Kidney (tissue), 14 donors: ENCODE measurements around the gene ASS1. TPM values are rescaled to one million over a fixed set of nuclear protein-coding genes. Genes with fewer than 3 reads are reported as not detected.

Experiments
- DNase-seq, 5 donors: peaks; one replicate each; pipeline ENCODE4 v3.0.0-alpha.2; 2013 to 2020
- FAIRE-seq: peaks from 2 replicates; lab custom pipeline; 2012; peaks lifted over from hg19 to GRCh38; lab: Jason Lieb, UNC
- H3K27ac ChIP-seq, 2 donors: one replicate each; pipeline ENCODE4 v1.7.0; 2013; ENCODE audit warnings: low read depth in 2 of 2, low read length in 2 of 2, inconsistent platforms in 1 of 2
- H3K27me3 ChIP-seq: one replicate; pipeline ENCODE4 v1.7.1; 2013; ENCODE audit warnings: low read length, inconsistent platforms; ENCODE audit not compliant: control insufficient read depth, insufficient read depth
- H3K36me3 ChIP-seq, 3 donors: one replicate each; pipeline versions ENCODE4 v1.7.0 to v1.7.1; 2013; ENCODE audit warnings: low read length in 3 of 3, control low read depth in 1 of 3, inconsistent platforms in 1 of 3; ENCODE audit not compliant: insufficient read depth in 3 of 3, control insufficient read depth in 2 of 3
- H3K4me1 ChIP-seq, 3 donors: one replicate each; pipeline versions ENCODE4 v1.7.0 to v1.7.1; 2013; ENCODE audit warnings: low read length in 3 of 3, inconsistent platforms in 1 of 3, low read depth in 1 of 3; ENCODE audit not compliant: control insufficient read depth in 2 of 3, insufficient read depth in 2 of 3
- H3K4me3 ChIP-seq, 3 donors: one replicate each; pipeline versions ENCODE4 v1.7.0 to v1.8.1; 2013; ENCODE audit warnings: low read length in 3 of 3, control low read depth in 1 of 3, inconsistent platforms in 1 of 3
- H3K9ac ChIP-seq, 3 donors: one replicate each; pipeline versions ENCODE4 v1.7.0 to v1.7.1; 2013; ENCODE audit warnings: low read length in 3 of 3, control low read depth in 1 of 3, inconsistent platforms in 1 of 3
- H3K9me3 ChIP-seq, 3 donors: one replicate each; pipeline versions ENCODE4 v1.7.0 to v1.7.1; 2013; ENCODE audit warnings: low read length in 3 of 3, control low read depth in 1 of 3, inconsistent platforms in 1 of 3; ENCODE audit not compliant: control insufficient read depth in 2 of 3, insufficient read depth in 1 of 3
- CTCF ChIP-seq: IDR thresholded peaks from 3 replicates; pipeline ENCODE4 v1.5.1; 2012; ENCODE audit warnings: mild to moderate bottlenecking, moderate library complexity, borderline replicate concordance; ENCODE audit not compliant: insufficient read depth; ENCODE audit errors: extremely low read depth
- intact Hi-C: fragments of 100-400 bp; cut with DNase I; formaldehyde crosslinking; loops from one replicate; pipeline ENCODE4 v1.11.1; 2022
- polyA plus RNA-seq: library from polyadenylated mRNA; stranded (reverse); fragments of 350-450 nt; fragmentation: Illumina TruSeq; extraction: RNeasy Lipid Tissue Mini Kit (QIAGEN cat#74804); gene quantifications from one replicate; pipeline ENCODE4 v1.2.3, GENCODE V29; 2014; ENCODE audit warnings: low read depth, low replicate concordance; ENCODE audit not compliant: insufficient read depth
- total RNA-seq: library from RNA; stranded (reverse); fragmentation: NEBNext Ultra II Directional; extraction: Animal tissue kit (Norgen Biotek cat#: 25700); gene quantifications from one replicate; pipeline ENCODE4 v1.2.1, GENCODE V29; 2021
- donor health status: control.
- donor health status: control.
- donor health status: control.
- donor health status: control.
- donor health status: control.
- donor health status: DM: yes; HTN: yes; CAD: no.
- donor health status: Normal renal cell carcinoma (clear cell type).

ASS1 gene
- total and polyA plus RNA-seq, 2 donors from 2014 or later, result 124 to 1,185 TPM

- Histone ChIP-seq H3K9ac (no peak overlapping the region), H3K36me3 (no peaks in the 10 kb centered on the region), H3K9me3 (no peaks in the 10 kb centered on the region), H3K27me3 (no peaks in the 10 kb centered on the region), H3K4me3 (no peak overlapping the region), H3K4me1 (no peaks in the 10 kb centered on the region), H3K27ac (no peak overlapping the region)
- no peak for FAIRE-seq
- no peak for TF ChIP-seq CTCF
- intact Hi-C loops, result no loop called here
- no peak for DNase-seq
Observed at GRCh38 chr9:130548103-130548502, 103.3 kb downstream of the ASS1 start.

DNA sequence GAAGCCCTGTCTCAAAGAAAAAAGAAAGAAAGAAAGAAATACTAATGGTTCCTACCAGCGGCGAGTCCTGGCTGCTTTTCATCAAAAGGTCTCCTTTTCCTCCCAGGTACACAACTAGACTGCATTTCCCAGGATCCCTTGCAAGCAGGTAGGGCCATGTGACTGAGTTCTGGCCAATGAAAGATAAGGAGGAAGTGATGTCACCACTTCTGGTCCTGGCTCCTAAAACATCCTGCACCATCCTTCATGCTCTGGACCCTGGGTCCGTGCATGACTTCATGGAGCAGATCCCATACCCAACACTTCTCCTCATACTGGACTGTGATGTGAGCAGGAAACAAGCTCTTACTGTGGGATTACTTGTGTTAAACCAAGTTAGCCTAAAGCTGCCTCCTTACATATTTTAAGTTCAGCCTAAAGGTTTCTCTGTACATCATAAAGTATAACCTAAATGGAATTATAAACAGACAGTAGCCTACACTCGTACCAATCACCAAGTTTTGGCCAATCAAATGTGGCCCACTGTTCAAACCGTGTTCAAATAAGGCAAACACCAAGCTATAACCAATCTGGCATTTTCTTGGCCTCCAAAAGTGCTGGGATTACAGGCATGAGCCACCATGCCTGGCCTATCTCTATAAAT lies 104.5 kb downstream of the ASS1 start:
- FAIRE-seq, result no peak
- Histone ChIP-seq H3K9me3 (no peaks in the 10 kb centered on the region), H3K4me1 (no peaks in the 10 kb centered on the region), H3K4me3 (no peak overlapping the region), H3K9ac (no peak overlapping the region), H3K27me3 (no peaks in the 10 kb centered on the region), H3K27ac (no peak overlapping the region), H3K36me3 (no peaks in the 10 kb centered on the region)
- DNase-seq, result no peak
- intact Hi-C loops, result no loop called here
- TF ChIP-seq CTCF, result no peak

Other genes with a start within 250 kb of the ASS1 start
- gene HMCN2, start 179.2 kb upstream of the ASS1 start, total RNA-seq, result 8.6 TPM
- 0.99 TPM for gene HMCN2, start 179.2 kb upstream of the ASS1 start, polyA plus RNA-seq
- 44.1 TPM for gene FUBP3, start 134.6 kb downstream of the ASS1 start, total RNA-seq
- 19.4 TPM for gene FUBP3, start 134.6 kb downstream of the ASS1 start, polyA plus RNA-seq
- gene PRDM12, start 219.6 kb downstream of the ASS1 start, total RNA-seq, result not detected
- not detected for gene PRDM12, start 219.6 kb downstream of the ASS1 start, polyA plus RNA-seq
- gene EXOSC2, start 248.8 kb downstream of the ASS1 start, total RNA-seq, result 26.4 TPM
- gene EXOSC2, start 248.8 kb downstream of the ASS1 start, polyA plus RNA-seq, result 13.0 TPM